K562 (cell line): ENCODE results near the gene ST6GALNAC5.

Source experiments
- CBFA2T2 ChIP-seq: fragments of 450-650 bp; conservative IDR thresholded peaks from 2 replicates; pipeline ENCODE4 v1.6.1; 2017; ENCODE audit warnings: mild to moderate bottlenecking
- CTCF ChIP-seq, 3 experiments: IDR thresholded peaks in 2 of 3; conservative IDR thresholded peaks in 1 of 3; 2 replicates each; pipeline ENCODE4 v1.5.1; 2011 to 2012; ENCODE audit warnings: low read length in 3 of 3, mild to moderate bottlenecking in 3 of 3, control low read depth in 2 of 3, improper control_type of control experiment in 1 of 3, inconsistent platforms in 1 of 3, low read depth in 1 of 3, mixed read lengths in 1 of 3, moderate library complexity in 1 of 3; ENCODE audit not compliant: insufficient read depth in 2 of 3
- MAX ChIP-seq: sonication (generic); formaldehyde crosslinking; IDR thresholded peaks from 2 replicates; pipeline ENCODE4 v1.9.0; 2022; ENCODE audit warnings: mild to moderate bottlenecking, missing genetic modification reagents
- NR3C1 ChIP-seq: sonication (generic); formaldehyde crosslinking; IDR thresholded peaks from 2 replicates; pipeline ENCODE4 v1.8.1; 2022; ENCODE audit warnings: missing genetic modification reagents
- SMARCC2 ChIP-seq: fragments of 450-650 bp; IDR thresholded peaks from 2 replicates; pipeline ENCODE4 v1.6.1; 2017; ENCODE audit warnings: antibody characterized with exemption, moderate library complexity, mild to moderate bottlenecking, low read depth
- ZBTB33 ChIP-seq: sonication (generic); formaldehyde crosslinking; IDR thresholded peaks from 2 replicates; pipeline ENCODE4 v1.8.1; 2023; ENCODE audit warnings: mild to moderate bottlenecking, missing genetic modification reagents
- ZNF785 ChIP-seq: fragments of 250-450 bp; sonication (Bioruptor Pico); IDR thresholded peaks from 2 replicates; pipeline ENCODE4 v1.4.0; 2020; ENCODE audit warnings: mild to moderate bottlenecking

- TF ChIP-seq SMARCC2 (no peak), ZBTB33 (CRISPR knock-in tag) (no peak), MAX (no peak), CTCF (IDR thresholded peaks at IDR 0.05 in 2 of 3, conservative IDR thresholded peaks at IDR 0.05 in 1 of 3; ENCODE audit: insufficient read depth in 2 of 3, low read depth in 1 of 3, low read length in 3 of 3) (no peak), ZNF785 (CRISPR knock-in tag) (no peak), CBFA2T2 (no peak), NR3C1 (CRISPR knock-in tag) (no peak)
Observed at GRCh38 chr1:76958828-76959227, 91.5 kb downstream of the ST6GALNAC5 start.
